H1 (cell line): ENCODE measurements around the gene PQBP1. TPM values are rescaled to one million over a fixed set of nuclear protein-coding genes. Genes with fewer than 3 reads are reported as not detected.

Experiments
- EGR1 ChIP-seq: IDR thresholded peaks from 2 replicates; pipeline ENCODE4 v1.6.1; 2011; ENCODE audit warnings: low read depth, low read length, borderline replicate concordance
- FOSL1 ChIP-seq: IDR thresholded peaks from 2 replicates; pipeline ENCODE4 v1.6.1; 2011; ENCODE audit warnings: mild to moderate bottlenecking, low read depth, low read length, moderate library complexity; ENCODE audit not compliant: insufficient read depth
- GABPA ChIP-seq: IDR thresholded peaks from 2 replicates; pipeline ENCODE4 v1.6.1; 2011; ENCODE audit warnings: mild to moderate bottlenecking, low read length, moderate library complexity, borderline replicate concordance; ENCODE audit not compliant: insufficient read depth
- MAFK ChIP-seq: IDR thresholded peaks from 2 replicates; pipeline ENCODE4 v1.6.1; 2012; ENCODE audit warnings: low read depth, mild to moderate bottlenecking, improper control_type of control experiment, low read length
- RAD21 ChIP-seq, 2 experiments: IDR thresholded peaks in 1 of 2; conservative IDR thresholded peaks in 1 of 2; 2 replicates each; pipeline ENCODE4 v1.6.1; 2011; ENCODE audit warnings: low read depth in 2 of 2, low read length in 2 of 2, improper control_type of control experiment in 1 of 2, inconsistent platforms in 1 of 2, mild to moderate bottlenecking in 1 of 2, moderate library complexity in 1 of 2
- TAF1 ChIP-seq: IDR thresholded peaks from 2 replicates; pipeline ENCODE4 v1.6.1; 2011; ENCODE audit warnings: mild to moderate bottlenecking, low read depth, low read length
- polyA plus RNA-seq, 7 experiments: library from polyadenylated mRNA; depleted of rRNA in 3 of 7; stranded (reverse) in 5 of 7; unstranded in 2 of 7; fragments of >200 nt in 5 of 7; fragments of 200-250 nt in 2 of 7; gene quantifications; 1 replicate in 5 of 7; 2 replicates in 1 of 7; 4 replicates in 1 of 7; pipeline versions ENCODE4 v1.2.1 to v1.2.3, GENCODE V29; 2011 to 2013; ENCODE audit warnings: missing spikeins in 2 of 7, mixed read lengths in 2 of 7
- total RNA-seq: library from RNA; stranded (reverse); fragmentation: NEBNext Ultra II Directional; extraction: Animal tissue kit (Norgen Biotek cat#: 25700); gene quantifications from 2 replicates; pipeline ENCODE4 v1.2.1, GENCODE V29; 2021

The PQBP1 gene
- total and polyA plus RNA-seq, 2 of the 8 experiments (the other 6 are each of a cell fraction or from before 2014, with no cell fraction given), result 91.7 to 95.9 TPM

DNA sequence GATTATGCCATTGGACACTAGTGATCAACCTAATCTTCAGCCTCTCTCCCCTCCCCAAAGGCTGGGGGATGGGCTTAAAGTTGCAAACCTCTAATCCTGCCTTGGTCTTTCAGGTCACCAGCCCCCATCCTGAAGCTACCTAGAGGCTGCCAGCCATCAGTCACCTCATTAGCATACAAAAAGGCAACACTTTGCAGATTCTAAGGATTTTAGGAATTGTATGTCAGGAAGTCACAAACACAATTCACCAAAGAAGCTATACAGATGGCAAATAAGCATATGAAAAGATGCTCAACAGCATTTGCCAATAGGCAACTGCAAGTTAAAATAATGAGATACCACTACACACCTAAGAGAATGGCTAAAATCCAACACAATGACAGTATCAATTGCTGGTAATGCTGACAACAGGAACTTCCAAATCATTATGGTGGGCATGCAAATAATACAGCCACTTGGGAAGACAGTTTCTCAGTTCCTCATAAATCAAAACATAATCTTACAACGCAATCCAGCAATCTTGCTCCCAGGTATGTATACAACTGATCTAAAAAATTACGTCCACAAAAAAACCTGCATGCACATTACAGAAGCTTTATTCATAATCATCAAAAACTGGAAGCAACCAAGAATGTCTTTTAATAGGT is 30.1 kb downstream of the PQBP1 start (continued):
- TF ChIP-seq GABPA (no peak), EGR1 (no peak), RAD21 (IDR thresholded peaks at IDR 0.05 in 1 of 2, conservative IDR thresholded peaks at IDR 0.05 in 1 of 2; ENCODE audit: low read depth in 2 of 2, low read length in 2 of 2) (no peak), MAFK (no peak), TAF1 (no peak), FOSL1 (no peak)
